ENCODE results near the gene BBX. TPM values are rescaled to one million over a fixed set of nuclear protein-coding genes. Genes with fewer than 3 reads are reported as not detected.
A peak's percentile ranks its signal among the peaks of the same experiment; 100 is the strongest.

The BBX gene
- total RNA-seq (2014; rRNA removed; shearing (Covaris generic); ENCODE audit: low replicate concordance) = 14.8 and 30.1 TPM in 2 replicates

- in situ Hi-C loops (cut with HindIII; ENCODE audit: low pct_unique_long_range_greater_than_20kb, low sequenced_read_pairs) = no loop called here
- DNase-seq (ENCODE audit: low read depth) = peak; percentile 95
Measured at GRCh38 chr3:107522510-107523288, at the start of gene BBX. Gene BBX (plus strand): TSS chr3:107522962. CDS start chr3:107710461, 187,499 bp downstream.

DNA sequence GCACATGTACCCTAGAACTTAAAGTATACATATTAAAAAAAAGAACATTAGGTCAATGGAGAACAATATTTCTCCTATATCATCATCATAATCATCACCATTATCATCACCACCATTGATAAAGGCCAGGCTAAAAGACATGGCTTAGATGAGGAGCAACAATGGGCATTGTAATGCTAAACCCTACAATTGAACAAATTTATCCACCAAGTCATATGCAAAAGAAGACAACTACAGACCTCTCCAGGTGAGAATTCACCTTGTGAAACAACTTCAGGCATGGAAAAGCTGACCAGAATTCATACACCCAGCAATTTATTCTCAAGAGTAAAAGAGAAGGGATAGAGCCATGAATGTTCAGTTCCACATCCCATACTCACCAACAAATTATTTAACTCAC, 46.3 kb upstream of the BBX start:
- DNase-seq (ENCODE audit: low read depth) = no peak
- in situ Hi-C loops (cut with HindIII; ENCODE audit: low pct_unique_long_range_greater_than_20kb, low sequenced_read_pairs) = no loop called here

GRCh38 chr3:107487490-107487889, 35.3 kb upstream of the BBX start:
- no peak for DNase-seq (ENCODE audit: low read depth)
- in situ Hi-C loops (cut with HindIII; ENCODE audit: low pct_unique_long_range_greater_than_20kb, low sequenced_read_pairs) = no loop called here

GRCh38 chr3:107488942-107489341, 33.8 kb upstream of the BBX start:
- in situ Hi-C loops (cut with HindIII; ENCODE audit: low pct_unique_long_range_greater_than_20kb, low sequenced_read_pairs) = no loop called here
- no peak for DNase-seq (ENCODE audit: low read depth)

DNA sequence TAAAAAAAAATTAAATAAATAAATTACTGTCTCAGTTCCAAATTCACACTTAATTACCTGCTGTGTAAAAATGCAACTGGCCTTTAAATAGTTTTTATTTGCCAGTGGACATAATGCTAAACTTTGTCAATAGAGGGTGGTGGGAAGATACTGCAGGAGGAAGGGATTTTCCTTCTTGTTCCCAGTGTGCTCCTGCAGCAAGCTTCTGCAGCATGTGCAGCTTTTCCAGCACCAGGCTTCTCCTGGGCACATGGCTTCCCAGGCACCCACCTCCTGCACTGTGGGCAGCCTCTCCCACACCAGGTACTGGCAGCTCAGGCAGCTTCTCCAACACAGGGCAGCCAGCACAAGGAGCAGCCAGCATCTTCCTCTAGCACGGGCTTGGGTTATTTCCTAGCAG, 29.6 kb upstream of the BBX start:
- in situ Hi-C loops (cut with HindIII; ENCODE audit: low pct_unique_long_range_greater_than_20kb, low sequenced_read_pairs) = no loop called here
- DNase-seq (ENCODE audit: low read depth) = no peak

DNA sequence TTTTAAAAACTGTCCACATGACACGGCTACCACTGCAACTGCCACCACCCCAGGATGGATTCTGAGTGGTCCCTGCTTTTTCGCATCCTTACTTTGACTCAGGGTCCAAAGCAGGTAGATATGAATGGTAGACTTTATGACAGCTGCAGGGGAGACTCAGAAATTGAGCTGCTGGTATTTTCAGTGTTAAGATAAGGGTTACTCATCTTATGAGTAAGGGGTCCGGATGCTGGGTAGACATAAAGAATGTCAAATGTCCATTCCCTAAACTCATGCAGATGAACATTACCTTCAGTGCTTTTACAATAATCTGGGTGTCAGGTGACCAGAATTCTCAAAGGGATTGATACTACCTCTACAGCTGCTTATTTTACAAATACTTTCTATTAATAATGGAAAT, 25.9 kb upstream of the BBX start:
- in situ Hi-C loops (cut with HindIII; ENCODE audit: low pct_unique_long_range_greater_than_20kb, low sequenced_read_pairs) = no loop called here
- DNase-seq (ENCODE audit: low read depth) = no peak

- no peak for DNase-seq (ENCODE audit: low read depth)
- in situ Hi-C loops (cut with HindIII; ENCODE audit: low pct_unique_long_range_greater_than_20kb, low sequenced_read_pairs) = no loop called here
Measured at GRCh38 chr3:107498646-107499045, 24.1 kb upstream of the BBX start.

GRCh38 chr3:107506458-107506857, 16.3 kb upstream of the BBX start:
- in situ Hi-C loops (cut with HindIII; ENCODE audit: low pct_unique_long_range_greater_than_20kb, low sequenced_read_pairs) = no loop called here
- DNase-seq (ENCODE audit: low read depth) = no peak

DNA sequence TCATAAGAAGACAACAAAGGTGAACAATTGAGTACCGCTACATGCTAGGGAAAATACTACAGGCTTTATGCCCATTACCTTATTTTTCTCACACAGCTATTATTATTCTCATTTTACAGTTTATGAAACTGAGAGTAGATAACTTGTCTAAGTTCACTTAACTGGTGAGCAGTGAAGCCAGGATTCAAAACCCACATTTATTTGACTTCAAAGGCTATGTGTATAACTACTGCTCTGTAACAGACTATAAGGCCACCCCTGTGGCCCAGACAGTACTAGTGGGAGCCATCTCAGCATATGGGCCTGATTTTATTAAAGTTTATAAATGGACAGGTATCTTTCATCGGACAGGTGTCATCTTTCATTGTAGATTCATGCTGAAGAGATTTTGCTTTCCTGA, 14.4 kb upstream of the BBX start:
- in situ Hi-C loops (cut with HindIII; ENCODE audit: low pct_unique_long_range_greater_than_20kb, low sequenced_read_pairs) = no loop called here

GRCh38 chr3:107512108-107512507, 10.7 kb upstream of the BBX start:
- in situ Hi-C loops (cut with HindIII; ENCODE audit: low pct_unique_long_range_greater_than_20kb, low sequenced_read_pairs) = no loop called here
- no peak for DNase-seq (ENCODE audit: low read depth)

More for the DNA sequence above, 14.4 kb upstream of the BBX start:
- DNase-seq (ENCODE audit: low read depth) = no peak

- no peak for DNase-seq (ENCODE audit: low read depth)
- in situ Hi-C loops (cut with HindIII; ENCODE audit: low pct_unique_long_range_greater_than_20kb, low sequenced_read_pairs) = no loop called here
Measured at GRCh38 chr3:107514453-107514852, 8.3 kb upstream of the BBX start.

DNA sequence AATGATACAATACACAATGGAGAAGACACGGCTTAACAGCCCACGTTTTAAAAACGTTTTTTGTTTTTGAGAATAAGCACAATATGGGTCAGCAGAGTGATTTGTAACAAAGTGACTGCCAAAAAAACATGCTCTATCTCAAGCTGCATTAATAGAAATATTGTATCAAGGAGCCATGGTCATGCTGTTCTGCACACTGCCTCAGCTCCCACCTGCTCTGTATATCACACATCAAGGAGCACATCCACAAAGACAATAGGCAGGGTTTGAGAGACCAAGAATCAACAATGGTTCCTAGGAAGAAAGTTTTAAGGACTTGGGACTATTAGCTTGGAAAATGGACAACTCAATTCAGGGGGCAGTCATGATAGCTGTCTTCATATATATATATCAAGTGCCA, 6.3 kb upstream of the BBX start:
- no peak for DNase-seq (ENCODE audit: low read depth)
- in situ Hi-C loops (cut with HindIII; ENCODE audit: low pct_unique_long_range_greater_than_20kb, low sequenced_read_pairs) = no loop called here

DNA sequence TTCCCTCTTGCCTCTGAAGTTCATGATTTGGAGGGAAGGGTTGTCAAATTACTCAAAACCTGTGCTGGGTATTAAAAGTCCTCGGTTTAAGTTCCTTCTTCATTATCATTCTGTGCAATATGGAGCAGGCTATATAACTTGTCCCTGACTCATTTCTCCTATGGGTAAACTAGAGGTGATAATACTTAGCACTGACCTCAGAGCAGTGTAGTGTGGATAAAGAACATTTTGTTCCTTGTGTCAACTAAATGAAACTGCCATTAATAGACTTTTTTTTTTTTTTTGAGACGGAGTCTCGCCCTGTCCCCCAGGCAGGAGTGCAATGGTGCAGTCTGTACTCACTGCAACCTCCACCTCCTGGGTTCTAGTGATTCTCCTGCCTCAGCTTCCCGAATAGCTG, 2.2 kb upstream of the BBX start:
- DNase-seq (ENCODE audit: low read depth) = no peak
- in situ Hi-C loops (cut with HindIII; ENCODE audit: low pct_unique_long_range_greater_than_20kb, low sequenced_read_pairs) = no loop called here

DNA sequence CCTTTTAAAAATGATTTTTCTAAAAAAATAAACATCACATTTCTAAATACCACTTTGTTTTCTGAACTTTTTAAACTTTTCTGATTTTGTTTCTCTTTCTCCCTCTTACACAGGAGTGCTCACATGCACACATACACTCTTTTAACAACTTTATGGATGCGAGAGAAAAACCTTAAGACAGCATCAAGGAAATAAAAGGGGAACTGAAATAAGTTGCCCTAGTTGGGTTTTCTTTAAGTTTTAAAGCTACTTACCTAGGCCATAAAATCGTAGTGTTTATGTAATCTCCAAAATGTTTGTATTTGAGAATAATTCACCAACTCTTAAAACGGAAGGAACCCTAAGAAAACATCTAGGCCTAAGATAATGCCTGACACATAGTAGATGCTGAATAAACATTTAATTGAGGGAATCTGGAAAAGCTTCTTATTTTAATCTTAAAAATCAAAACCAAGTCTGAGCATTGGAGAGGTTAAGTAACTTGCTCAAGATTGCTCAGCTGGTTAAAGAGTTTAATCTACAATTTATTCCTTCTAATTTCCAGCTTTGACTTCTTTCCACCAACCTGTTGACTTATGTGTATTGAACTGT, 1.2 kb upstream of the BBX start:
- in situ Hi-C loops (cut with HindIII; ENCODE audit: low pct_unique_long_range_greater_than_20kb, low sequenced_read_pairs) = no loop called here
- DNase-seq (ENCODE audit: low read depth) = no peak

DNA sequence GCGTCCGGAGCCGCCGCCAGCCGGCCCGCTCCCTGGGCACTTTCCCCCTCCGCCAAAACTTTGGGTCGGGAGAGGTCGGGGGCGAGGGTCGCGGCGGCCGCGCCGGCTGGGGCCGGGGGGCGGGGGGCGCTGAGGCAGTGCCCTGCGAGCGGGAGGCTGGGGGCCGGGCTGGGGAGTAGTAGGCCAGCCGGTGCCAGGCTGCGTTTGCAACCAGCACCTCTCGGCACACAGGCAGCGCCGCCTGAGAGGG, 452 bp downstream of the BBX start:
- in situ Hi-C loops (cut with HindIII; ENCODE audit: low pct_unique_long_range_greater_than_20kb, low sequenced_read_pairs) = no loop called here
- DNase-seq (ENCODE audit: low read depth) = no peak

- in situ Hi-C loops (cut with HindIII; ENCODE audit: low pct_unique_long_range_greater_than_20kb, low sequenced_read_pairs) = no loop called here
- DNase-seq (ENCODE audit: low read depth) = peak; percentile 59
Measured at GRCh38 chr3:107523539-107524325, 970 bp downstream of the BBX start.

DNA sequence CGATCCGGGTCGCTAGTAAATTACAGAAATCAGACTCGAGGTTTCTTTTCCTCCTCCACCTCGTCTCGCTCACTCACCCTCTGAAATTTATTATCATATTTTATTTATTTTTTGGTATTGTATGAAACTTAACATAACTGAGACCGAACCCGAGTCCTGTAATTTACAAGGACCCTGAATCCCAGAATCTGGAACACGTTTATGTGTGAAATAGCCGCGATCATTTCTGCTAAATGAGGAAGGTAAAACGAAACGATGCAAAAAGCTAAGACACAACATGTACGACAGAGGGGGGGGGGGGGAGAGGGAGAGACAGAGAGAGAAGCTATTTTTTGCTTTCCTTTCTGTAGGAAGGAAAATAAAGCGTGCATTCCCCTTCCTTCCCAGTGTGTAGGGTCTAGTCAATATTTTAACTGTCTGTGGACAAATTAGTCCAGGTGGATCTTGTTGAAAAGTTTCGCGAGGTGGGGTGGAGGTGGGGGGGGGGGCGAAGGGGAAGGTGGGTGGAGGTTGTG, 1.6 kb downstream of the BBX start:
- in situ Hi-C loops (cut with HindIII; ENCODE audit: low pct_unique_long_range_greater_than_20kb, low sequenced_read_pairs) = no loop called here
- DNase-seq (ENCODE audit: low read depth) = peak; percentile 34

DNA sequence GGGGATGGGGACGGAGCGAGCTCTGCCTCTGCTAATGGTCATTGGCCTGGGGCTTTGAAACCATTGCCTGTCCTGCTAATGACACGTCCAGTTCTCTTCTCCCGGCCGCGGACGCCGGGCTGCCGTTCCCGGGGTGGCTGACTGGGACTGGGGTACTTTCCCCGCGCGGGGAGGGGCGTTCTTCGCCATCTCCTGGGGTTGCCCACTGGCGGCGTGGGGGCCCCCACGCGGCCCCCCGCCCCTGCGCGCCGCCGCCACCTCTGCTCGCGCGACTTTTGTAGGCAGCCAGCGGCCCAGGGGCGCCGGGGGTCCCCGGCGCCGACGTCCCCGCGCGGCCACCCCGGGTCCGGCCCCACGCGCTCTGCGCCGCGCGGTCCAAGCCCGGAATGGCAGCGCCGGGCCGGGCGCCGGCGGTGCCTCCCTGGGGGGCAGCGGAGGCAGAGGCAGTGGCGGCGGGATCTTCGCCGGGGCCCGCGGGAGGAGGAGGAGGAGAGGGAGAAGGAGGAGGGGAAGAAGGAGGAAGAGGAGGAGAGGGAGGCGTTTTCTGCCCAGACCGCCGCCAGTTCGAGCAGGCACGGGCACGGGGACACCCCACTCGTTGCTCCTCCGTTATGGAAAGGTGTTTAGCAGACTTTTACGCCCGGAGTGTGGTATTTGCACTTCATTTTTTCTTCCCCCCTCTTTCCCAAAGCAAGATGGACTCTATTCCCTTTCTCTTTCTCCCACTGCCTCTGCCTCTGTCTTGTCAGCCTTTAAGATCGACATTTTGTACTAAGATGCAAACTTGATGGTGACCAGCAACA, 2.3 kb downstream of the BBX start:
- in situ Hi-C loops (cut with HindIII; ENCODE audit: low pct_unique_long_range_greater_than_20kb, low sequenced_read_pairs) = no loop called here
- DNase-seq (ENCODE audit: low read depth) = peak; percentile 48
